Panc1 (cell line): ENCODE results near the gene LRRC4.

Experiments used
- POLR2AphosphoS5 ChIP-seq: IDR thresholded peaks from 2 replicates; pipeline ENCODE4 v1.6.1; 2012; ENCODE audit warnings: mild to moderate bottlenecking, low read depth, low read length, moderate library complexity
- TF ChIP-seq, protein P1 (sequence below): fragments of 450-650 bp; IDR thresholded peaks from 2 replicates; pipeline ENCODE4 v1.5.1; 2017; ENCODE audit warnings: mild to moderate bottlenecking
- TF ChIP-seq, protein P2 (sequence below), 2 experiments: IDR thresholded peaks; 2 replicates each; pipeline ENCODE4 v1.6.1; 2011 to 2012; ENCODE audit warnings: low read depth in 2 of 2, control low read depth in 1 of 2, low read length in 1 of 2, mild to moderate bottlenecking in 1 of 2, moderate library complexity in 1 of 2; ENCODE audit not compliant: insufficient read depth in 1 of 2

DNA sequence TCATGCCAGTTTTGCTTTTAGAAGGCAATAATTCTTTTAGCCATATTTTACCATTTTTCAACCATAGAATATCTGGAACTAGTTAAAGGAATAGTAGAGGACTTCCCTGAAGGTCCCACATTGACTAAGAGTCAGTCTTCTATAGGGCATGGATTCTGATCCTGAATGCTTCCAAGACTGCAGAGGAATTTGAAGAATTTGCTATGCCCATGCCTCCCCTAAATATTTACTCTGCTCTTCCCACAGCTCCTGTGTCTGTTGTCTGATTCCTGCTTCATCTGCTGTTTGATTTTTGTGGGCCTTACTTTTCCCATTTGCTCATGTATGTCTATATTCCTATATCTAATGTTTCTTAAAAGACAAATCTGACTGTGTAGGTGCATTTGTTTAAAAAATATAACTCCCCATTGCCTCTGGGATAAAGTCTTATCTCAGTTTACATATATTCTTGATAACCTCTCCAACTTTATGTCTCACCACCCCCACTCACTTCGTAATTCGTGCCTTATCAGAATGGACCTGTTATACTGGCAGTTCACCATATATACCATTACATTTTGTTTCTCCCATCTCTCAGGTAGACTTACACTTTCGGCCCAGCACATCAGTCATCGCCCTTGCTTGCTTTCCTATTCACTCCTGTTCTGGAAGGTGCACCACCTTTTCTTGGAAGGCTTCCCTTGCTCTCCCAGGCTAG lies 33.9 kb downstream of the LRRC4 start:
- TF ChIP-seq, protein P1, sequence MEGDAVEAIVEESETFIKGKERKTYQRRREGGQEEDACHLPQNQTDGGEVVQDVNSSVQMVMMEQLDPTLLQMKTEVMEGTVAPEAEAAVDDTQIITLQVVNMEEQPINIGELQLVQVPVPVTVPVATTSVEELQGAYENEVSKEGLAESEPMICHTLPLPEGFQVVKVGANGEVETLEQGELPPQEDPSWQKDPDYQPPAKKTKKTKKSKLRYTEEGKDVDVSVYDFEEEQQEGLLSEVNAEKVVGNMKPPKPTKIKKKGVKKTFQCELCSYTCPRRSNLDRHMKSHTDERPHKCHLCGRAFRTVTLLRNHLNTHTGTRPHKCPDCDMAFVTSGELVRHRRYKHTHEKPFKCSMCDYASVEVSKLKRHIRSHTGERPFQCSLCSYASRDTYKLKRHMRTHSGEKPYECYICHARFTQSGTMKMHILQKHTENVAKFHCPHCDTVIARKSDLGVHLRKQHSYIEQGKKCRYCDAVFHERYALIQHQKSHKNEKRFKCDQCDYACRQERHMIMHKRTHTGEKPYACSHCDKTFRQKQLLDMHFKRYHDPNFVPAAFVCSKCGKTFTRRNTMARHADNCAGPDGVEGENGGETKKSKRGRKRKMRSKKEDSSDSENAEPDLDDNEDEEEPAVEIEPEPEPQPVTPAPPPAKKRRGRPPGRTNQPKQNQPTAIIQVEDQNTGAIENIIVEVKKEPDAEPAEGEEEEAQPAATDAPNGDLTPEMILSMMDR: no peak
- no peak for TF ChIP-seq POLR2AphosphoS5
- TF ChIP-seq, protein P2, sequence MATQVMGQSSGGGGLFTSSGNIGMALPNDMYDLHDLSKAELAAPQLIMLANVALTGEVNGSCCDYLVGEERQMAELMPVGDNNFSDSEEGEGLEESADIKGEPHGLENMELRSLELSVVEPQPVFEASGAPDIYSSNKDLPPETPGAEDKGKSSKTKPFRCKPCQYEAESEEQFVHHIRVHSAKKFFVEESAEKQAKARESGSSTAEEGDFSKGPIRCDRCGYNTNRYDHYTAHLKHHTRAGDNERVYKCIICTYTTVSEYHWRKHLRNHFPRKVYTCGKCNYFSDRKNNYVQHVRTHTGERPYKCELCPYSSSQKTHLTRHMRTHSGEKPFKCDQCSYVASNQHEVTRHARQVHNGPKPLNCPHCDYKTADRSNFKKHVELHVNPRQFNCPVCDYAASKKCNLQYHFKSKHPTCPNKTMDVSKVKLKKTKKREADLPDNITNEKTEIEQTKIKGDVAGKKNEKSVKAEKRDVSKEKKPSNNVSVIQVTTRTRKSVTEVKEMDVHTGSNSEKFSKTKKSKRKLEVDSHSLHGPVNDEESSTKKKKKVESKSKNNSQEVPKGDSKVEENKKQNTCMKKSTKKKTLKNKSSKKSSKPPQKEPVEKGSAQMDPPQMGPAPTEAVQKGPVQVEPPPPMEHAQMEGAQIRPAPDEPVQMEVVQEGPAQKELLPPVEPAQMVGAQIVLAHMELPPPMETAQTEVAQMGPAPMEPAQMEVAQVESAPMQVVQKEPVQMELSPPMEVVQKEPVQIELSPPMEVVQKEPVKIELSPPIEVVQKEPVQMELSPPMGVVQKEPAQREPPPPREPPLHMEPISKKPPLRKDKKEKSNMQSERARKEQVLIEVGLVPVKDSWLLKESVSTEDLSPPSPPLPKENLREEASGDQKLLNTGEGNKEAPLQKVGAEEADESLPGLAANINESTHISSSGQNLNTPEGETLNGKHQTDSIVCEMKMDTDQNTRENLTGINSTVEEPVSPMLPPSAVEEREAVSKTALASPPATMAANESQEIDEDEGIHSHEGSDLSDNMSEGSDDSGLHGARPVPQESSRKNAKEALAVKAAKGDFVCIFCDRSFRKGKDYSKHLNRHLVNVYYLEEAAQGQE (IDR thresholded peaks at IDR 0.05; ENCODE audit: insufficient read depth in 1 of 2, low read depth in 2 of 2, low read length in 1 of 2): no peak
